A549 treated with Mapracorat at 1 μM for 4 hours (cell line): Measurements from ENCODE around the gene TAS2R39. TPM values are rescaled to one million over a fixed set of nuclear protein-coding genes. Genes with fewer than 3 reads are reported as not detected.

Experiments used
- total RNA-seq: library from RNA; stranded (reverse); fragments of 200-300 nt; extraction: Qiagen RNA extraction; gene quantifications from 5 replicates; pipeline ENCODE4 v1.2.3, GENCODE V29; 2022

The TAS2R39 gene
- not detected in 5 replicates for total RNA-seq

GRCh38 chr7:143183024-143183423 is at the start of gene TAS2R39:
Gene TAS2R39, plus strand, starts transcription at chr7:143183419. Its CDS starts 0 bp downstream, at chr7:143183419.

GRCh38 chr7:143221737-143222136 is 38.5 kb downstream of the TAS2R39 start, which contains the start of gene TAS2R40:
Gene TAS2R40, plus strand, starts transcription at chr7:143222037. Its CDS starts 42 bp downstream, at chr7:143222079.

Other genes with a start within 250 kb of the TAS2R39 start
- not detected in 5 replicates for gene TRPV5, start 249.7 kb upstream of the TAS2R39 start, total RNA-seq
- gene LLCFC1, start 243.9 kb upstream of the TAS2R39 start, total RNA-seq = not detected in 5 replicates
- gene KEL, start 221.1 kb upstream of the TAS2R39 start, total RNA-seq = not detected in 5 replicates
- gene OR9A2, start 156.3 kb upstream of the TAS2R39 start, total RNA-seq = not detected in 5 replicates
- gene OR6V1, start 131.1 kb upstream of the TAS2R39 start, total RNA-seq = not detected in 5 replicates
- 0.36 to 0.48 TPM (median 0.36 TPM) in 3 of 5 replicates, not detected in the others for gene PIP, start 51.3 kb upstream of the TAS2R39 start, total RNA-seq
- not detected in 5 replicates for gene TAS2R40, start 38.6 kb downstream of the TAS2R39 start, total RNA-seq
- gene GSTK1, start 80.0 kb downstream of the TAS2R39 start, total RNA-seq = 108 to 122 TPM (median 119 TPM) in 5 replicates
- gene TMEM139, start 101.5 kb downstream of the TAS2R39 start, total RNA-seq = 0.67 to 1.6 TPM (median 1.1 TPM) in 5 replicates
- gene CASP2, start 104.9 kb downstream of the TAS2R39 start, total RNA-seq = 17.0 to 21.8 TPM (median 19.6 TPM) in 5 replicates
- 0.05 to 0.37 TPM in 2 of 5 replicates, not detected in the others for gene CLCN1, start 132.7 kb downstream of the TAS2R39 start, total RNA-seq
- gene FAM131B, start 179.3 kb downstream of the TAS2R39 start, total RNA-seq = 0.27 to 0.49 TPM (median 0.43 TPM) in 5 replicates
- gene ZYX, start 197.9 kb downstream of the TAS2R39 start, total RNA-seq = 160 to 188 TPM (median 183 TPM) in 5 replicates
- gene EPHA1, start 225.4 kb downstream of the TAS2R39 start, total RNA-seq = 0.22 TPM in 1 of 5 replicates, not detected in the others